Measurements from ENCODE around the gene ATF3.
"Not testable (repeated sequence)": the region's sequence is repeated elsewhere in the genome, so short reads cannot be mapped to it uniquely, and the experiment has no call there.

Gene ATF3

GRCh38 chr1:212630158-212630900 is 21.8 kb downstream of the ATF3 start:
- DNase-seq (ENCODE audit: low spot score), result peak; percentile 77
- peak; percentile 82 for TF ChIP-seq CTCF (IDR thresholded peaks at IDR 0.05; ENCODE audit: extremely low read depth, missing control alignments)

- no peak for TF ChIP-seq CTCF (IDR thresholded peaks at IDR 0.05; ENCODE audit: extremely low read depth, missing control alignments)
- DNase-seq (ENCODE audit: low spot score), result no peak
Observed at GRCh38 chr1:212633161-212633560, 24.6 kb downstream of the ATF3 start.

- no peak for TF ChIP-seq CTCF (IDR thresholded peaks at IDR 0.05; ENCODE audit: extremely low read depth, missing control alignments)
Observed at GRCh38 chr1:212634252-212634651, 25.7 kb downstream of the ATF3 start.

GRCh38 chr1:212635141-212635631 is 26.6 kb downstream of the ATF3 start:
- DNase-seq (ENCODE audit: low spot score), result peak; percentile 27
- TF ChIP-seq CTCF (IDR thresholded peaks at IDR 0.05; ENCODE audit: extremely low read depth, missing control alignments), result no peak

More at GRCh38 chr1:212634252-212634651, 25.7 kb downstream of the ATF3 start:
- DNase-seq (ENCODE audit: low spot score), result no peak

GRCh38 chr1:212637902-212638301 is 29.3 kb downstream of the ATF3 start:
- no peak for DNase-seq (ENCODE audit: low spot score)
- TF ChIP-seq CTCF (IDR thresholded peaks at IDR 0.05; ENCODE audit: extremely low read depth, missing control alignments), result no peak

- TF ChIP-seq CTCF (IDR thresholded peaks at IDR 0.05; ENCODE audit: extremely low read depth, missing control alignments), result no peak
- DNase-seq (ENCODE audit: low spot score), result no peak
Observed at GRCh38 chr1:212638492-212639151, 30.1 kb downstream of the ATF3 start.

- not testable (repeated sequence) for DNase-seq (ENCODE audit: low spot score)
Observed at GRCh38 chr1:212639524-212639923, 31.0 kb downstream of the ATF3 start.

All from GM20000 (cell line).